HepG2 (cell line): Measurements from ENCODE around the gene PRKG1. TPM values are rescaled to one million over a fixed set of nuclear protein-coding genes. Genes with fewer than 3 reads are reported as not detected.

Experiments used
- ATAC-seq: fragments of 200-7000 bp; cut with Tn5 transposase; 3 replicates; pipeline ENCODE4 v1.9.1; 2020; ENCODE audit warnings: mild to moderate bottlenecking, moderate library complexity
- BruUV-seq: library from RNA; stranded (reverse); fragments of 400-500 nt; replicated peaks from 2 replicates; lab custom pipeline; 2021; lab: Mats Ljungman, UMichigan
- CTCF ChIA-PET: fragments of 300-600 bp; formaldehyde crosslinking; extraction: SDS; loops from one replicate; lab custom pipeline; 2021; ENCODE audit warnings: low total read pairs, inconsistent platforms, low intra/inter-chr PET ratio; lab: Yijun Ruan, JAX
- POLR2A ChIA-PET: fragments of 350-600 bp; sonication (Branson Sonifier 250); formaldehyde crosslinking; loops from one replicate; lab custom pipeline; 2020; ENCODE audit warnings: antibody characterized with exemption, inconsistent platforms; lab: Yijun Ruan, JAX
- DNase-seq: peaks from one replicate; pipeline ENCODE4 v3.0.0-alpha.2; 2015; ENCODE audit warnings: low spot score
- FAIRE-seq: peaks from 3 replicates; lab custom pipeline; 2011; peaks lifted over from hg19 to GRCh38; lab: Jason Lieb, UNC
- H2AFZ ChIP-seq: one replicate; pipeline ENCODE4 v1.6.1; 2011; ENCODE audit warnings: low read length, inconsistent platforms
- H3K27ac ChIP-seq: fragments of 300-600 bp; 3 replicates; pipeline ENCODE4 v1.8.0; 2011; ENCODE audit warnings: mixed run types, mild to moderate bottlenecking, mixed read lengths, low read length, inconsistent platforms; ENCODE audit not compliant: insufficient read depth; ENCODE audit errors: extremely low read length
- H3K27me3 ChIP-seq, 2 experiments: fragments of 200-600 bp in 1 of 2; 2 replicates in 1 of 2; 3 replicates in 1 of 2; pipeline versions ENCODE4 v1.6.0 to v1.8.0; 2011; ENCODE audit warnings: low read length in 2 of 2, mild to moderate bottlenecking in 2 of 2, moderate library complexity in 2 of 2, inconsistent platforms in 1 of 2; ENCODE audit not compliant: insufficient read depth in 2 of 2, control insufficient read depth in 1 of 2
- H3K36me3 ChIP-seq, 2 experiments: fragments of 200-600 bp in 1 of 2; replicated peaks in 1 of 2; 2 replicates in 1 of 2; 3 replicates in 1 of 2; pipeline versions ENCODE4 v1.5.1 to v1.8.0; 2011; ENCODE audit warnings: low read length in 2 of 2, inconsistent platforms in 1 of 2; ENCODE audit not compliant: insufficient read depth in 2 of 2, control insufficient read depth in 1 of 2
- H3K4me1 ChIP-seq: 2 replicates; pipeline ENCODE4 v1.5.1; 2012; ENCODE audit warnings: low read length, inconsistent platforms; ENCODE audit not compliant: insufficient read depth
- H3K4me2 ChIP-seq: 2 replicates; pipeline ENCODE4 v1.6.0; 2011; ENCODE audit warnings: low read depth, low read length, inconsistent platforms
- H3K4me3 ChIP-seq, 3 experiments: fragments of 200-600 bp in 1 of 3; sonication (generic), shearing (Covaris generic) in 1 of 3; replicated peaks in 1 of 3; 2 replicates each; pipeline ENCODE4 v1.5.1; 2011 to 2016; ENCODE audit warnings: low read length in 3 of 3, inconsistent platforms in 2 of 3, low read depth in 2 of 3, mild to moderate bottlenecking in 2 of 3, control low read depth in 1 of 3, mixed read lengths in 1 of 3; ENCODE audit not compliant: insufficient read depth in 1 of 3
- H3K79me2 ChIP-seq: one replicate; pipeline ENCODE4 v1.6.1; 2011; ENCODE audit warnings: low read length, inconsistent platforms; ENCODE audit not compliant: insufficient read depth
- H3K9ac ChIP-seq: 2 replicates; pipeline ENCODE4 v1.6.0; 2011; ENCODE audit warnings: mild to moderate bottlenecking, low read depth, low read length, inconsistent platforms; ENCODE audit not compliant: insufficient read depth
- H3K9me3 ChIP-seq: 2 replicates; pipeline ENCODE4 v1.5.1; 2012; ENCODE audit warnings: mild to moderate bottlenecking, low read length
- H4K20me1 ChIP-seq: 2 replicates; pipeline ENCODE4 v1.6.0; 2011; ENCODE audit warnings: inconsistent platforms, mild to moderate bottlenecking, low read length, moderate library complexity; ENCODE audit not compliant: insufficient read depth
- AKAP8 ChIP-seq: sonication (generic); formaldehyde crosslinking; IDR thresholded peaks from 2 replicates; pipeline ENCODE4 v1.5.1; 2020; ENCODE audit warnings: mild to moderate bottlenecking, missing genetic modification reagents
- CCDC6 ChIP-seq: sonication (generic); formaldehyde crosslinking; IDR thresholded peaks from 2 replicates; pipeline ENCODE4 v1.8.1; 2022; ENCODE audit warnings: mild to moderate bottlenecking, missing genetic modification reagents, moderate library complexity
- HNRNPLL ChIP-seq: fragments of 200-400 bp; formaldehyde crosslinking; IDR thresholded peaks from 2 replicates; pipeline ENCODE4 v1.6.1; 2017; ENCODE audit warnings: mild to moderate bottlenecking, low read depth, low read length; ENCODE audit not compliant: poor library complexity, severe bottlenecking
- NCOA5 ChIP-seq: sonication (generic); formaldehyde crosslinking; IDR thresholded peaks from 2 replicates; pipeline ENCODE4 v1.4.0; 2020; ENCODE audit warnings: missing genetic modification reagents
- NCOR1 ChIP-seq: fragments of 200-600 bp; sonication (generic); IDR thresholded peaks from 2 replicates; pipeline ENCODE4 v1.7.0; 2017; ENCODE audit warnings: antibody characterized with exemption, low read length, borderline replicate concordance
- NFRKB ChIP-seq: fragments of 450-650 bp; IDR thresholded peaks from 2 replicates; pipeline ENCODE4 v1.6.1; 2017
- POLR2G ChIP-seq: fragments of 200-400 bp; formaldehyde crosslinking; IDR thresholded peaks from 2 replicates; pipeline ENCODE4 v1.6.1; 2018; ENCODE audit warnings: mild to moderate bottlenecking, low read depth, low read length, moderate library complexity
- RFX1 ChIP-seq: fragments of 450-650 bp; IDR thresholded peaks from 2 replicates; pipeline ENCODE4 v1.6.1; 2017
- RXRB ChIP-seq: IDR thresholded peaks from 2 replicates; pipeline ENCODE4 v1.6.1; 2016; ENCODE audit warnings: borderline replicate concordance, missing genetic modification reagents, missing compliant biosample characterization
- SOX5 ChIP-seq: IDR thresholded peaks from 2 replicates; pipeline ENCODE4 v1.6.1; 2016; ENCODE audit warnings: borderline replicate concordance
- SP2 ChIP-seq: sonication (generic); formaldehyde crosslinking; IDR thresholded peaks from 2 replicates; pipeline ENCODE4 v1.5.1; 2020; ENCODE audit warnings: mild to moderate bottlenecking, missing genetic modification reagents
- ZBTB21 ChIP-seq: sonication (generic); formaldehyde crosslinking; IDR thresholded peaks from 2 replicates; pipeline ENCODE4 v1.4.0; 2020; ENCODE audit warnings: missing genetic modification reagents
- ZFP62 ChIP-seq: sonication (generic); formaldehyde crosslinking; IDR thresholded peaks from 2 replicates; pipeline ENCODE4 v1.4.0; 2020; ENCODE audit warnings: missing genetic modification reagents
- ZNF24 ChIP-seq: fragments of 450-650 bp; IDR thresholded peaks from 2 replicates; pipeline ENCODE4 v1.6.1; 2017; ENCODE audit warnings: antibody characterized with exemption, mild to moderate bottlenecking
- ZNF451 ChIP-seq: sonication (generic); formaldehyde crosslinking; IDR thresholded peaks from 2 replicates; pipeline ENCODE4 v1.5.0; 2020; ENCODE audit warnings: mild to moderate bottlenecking, missing genetic modification reagents
- ZNF530 ChIP-seq: sonication (generic); formaldehyde crosslinking; IDR thresholded peaks from 2 replicates; pipeline ENCODE4 v1.5.0; 2020; ENCODE audit warnings: low read depth, mild to moderate bottlenecking, missing genetic modification reagents
- ZNF567 ChIP-seq: sonication (generic); formaldehyde crosslinking; IDR thresholded peaks from 2 replicates; pipeline ENCODE4 v1.8.1; 2023; ENCODE audit warnings: mild to moderate bottlenecking, missing genetic modification reagents, borderline replicate concordance
- WGBS: methylation state at CpG from one replicate; pipeline ENCODE4 v1.1.6; 2017; ENCODE audit warnings: low lambda C conversion rate; 5-methylcytosine and 5-hydroxymethylcytosine counted together
- in situ Hi-C: cut with HindIII; loops from 2 replicates; pipeline ENCODE4 v1.10.0; 2017; ENCODE audit warnings: low pct_unique_long_range_greater_than_20kb; ENCODE audit not compliant: extremely low pct_ligation_motif_present
- intact Hi-C: fragments of 100-400 bp; cut with micrococcal nuclease; formaldehyde crosslinking; loops from one replicate; pipeline ENCODE4 v1.10.0; 2022; ENCODE audit not compliant: unreplicated experiment
- polyA plus RNA-seq, 8 experiments: library from polyadenylated mRNA; depleted of rRNA in 3 of 8; stranded (reverse) in 7 of 8; unstranded in 1 of 8; fragments of >200 nt; fragmentation: Illumina TruSeq in 4 of 8; extraction: Trizol in 4 of 8; gene quantifications; 2 replicates each; pipeline versions ENCODE4 v1.2.1 to v1.2.3, GENCODE V29; 2011 to 2016; ENCODE audit warnings: low read depth in 4 of 8, missing spikeins in 1 of 8, mixed read lengths in 1 of 8; ENCODE audit not compliant: insufficient read depth in 1 of 8
- total RNA-seq, 5 experiments: library from RNA; depleted of rRNA; stranded (reverse); fragments of >200 nt; fragmentation: Illumina TruSeq; extraction: Trizol; gene quantifications; 2 replicates each; pipeline ENCODE4 v1.2.3, GENCODE V29; 2016; ENCODE audit warnings: low read depth in 1 of 5

The PRKG1 gene
- total and polyA plus RNA-seq, 2 of the 13 experiments (the other 11 are each of a cell fraction or from before 2014, with no cell fraction given) = 0.01 TPM; not detected in 1

DNA sequence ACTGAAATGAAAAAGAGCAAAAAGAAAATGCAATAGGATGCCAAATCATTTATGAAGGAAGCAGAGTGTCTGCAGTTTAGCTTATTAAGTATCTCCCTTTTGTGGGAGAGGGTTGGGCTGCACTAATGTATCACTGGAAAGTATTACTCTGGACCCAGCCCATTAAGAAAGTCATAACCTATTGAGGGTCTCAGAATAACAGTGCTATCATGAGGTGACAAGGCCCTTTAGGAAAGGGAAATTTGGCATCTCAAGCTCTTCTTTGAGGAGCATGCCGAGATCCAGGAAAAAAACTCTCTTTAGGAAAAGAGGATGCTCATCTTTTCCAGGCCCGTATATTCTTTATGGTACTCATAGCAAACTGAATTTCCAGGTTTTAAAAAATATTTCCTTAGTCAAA, 114.6 kb downstream of the PRKG1 start:
- no peaks in the 10 kb centered on the region for H4K20me1 ChIP-seq
- no peak for DNase-seq
- H3K4me1 ChIP-seq = no peaks in the 10 kb centered on the region
- in situ Hi-C loops = no loop called here
- no peak overlapping the region for H3K4me2 ChIP-seq
- POLR2A ChIA-PET = no interaction called here
- no peak for FAIRE-seq
- H3K79me2 ChIP-seq = no peaks in the 10 kb centered on the region
- no peak overlapping the region for H2AFZ ChIP-seq
- H3K27ac ChIP-seq = no peak overlapping the region
- no peak overlapping the region for H3K9ac ChIP-seq
- H3K27me3 ChIP-seq = no peaks in the 10 kb centered on the region
- no peaks in the 10 kb centered on the region for H3K36me3 ChIP-seq
- H3K4me3 ChIP-seq = no peak overlapping the region
- TF ChIP-seq NCOR1 = no peak
- no peak for TF ChIP-seq POLR2G
- no peak for TF ChIP-seq NCOA5 (CRISPR knock-in tag)
- no peak for TF ChIP-seq ZNF24
- TF ChIP-seq NFRKB = no peak
- no peak for TF ChIP-seq ZNF451 (CRISPR knock-in tag)
- no peak for TF ChIP-seq AKAP8 (CRISPR knock-in tag)
- no peak for TF ChIP-seq ZNF567 (CRISPR knock-in tag)
- no peak for TF ChIP-seq ZFP62 (CRISPR knock-in tag)
- TF ChIP-seq CCDC6 (CRISPR knock-in tag) = no peak
- TF ChIP-seq SP2 = no peak
- no peak for TF ChIP-seq HNRNPLL
- TF ChIP-seq RXRB (CRISPR knock-in tag) = no peak
- no peak for TF ChIP-seq RFX1
- no peak for TF ChIP-seq SOX5 (CRISPR knock-in tag)
- no peak for TF ChIP-seq ZBTB21 (CRISPR knock-in tag)
- TF ChIP-seq ZNF530 (CRISPR knock-in tag) = no peak
- TF ChIP-seq, all 625 proteins: peak for 0
- H3K9me3 ChIP-seq = no peaks in the 10 kb centered on the region
- BruUV-seq = no TSS peak
- 0% methylated on average over 2 of the region's 2 CpGs for WGBS
- intact Hi-C loops = no loop called here
- no peak for ATAC-seq
- CTCF ChIA-PET = no interaction called here
